ENCODE measurements around the gene OR7C1.

DNA sequence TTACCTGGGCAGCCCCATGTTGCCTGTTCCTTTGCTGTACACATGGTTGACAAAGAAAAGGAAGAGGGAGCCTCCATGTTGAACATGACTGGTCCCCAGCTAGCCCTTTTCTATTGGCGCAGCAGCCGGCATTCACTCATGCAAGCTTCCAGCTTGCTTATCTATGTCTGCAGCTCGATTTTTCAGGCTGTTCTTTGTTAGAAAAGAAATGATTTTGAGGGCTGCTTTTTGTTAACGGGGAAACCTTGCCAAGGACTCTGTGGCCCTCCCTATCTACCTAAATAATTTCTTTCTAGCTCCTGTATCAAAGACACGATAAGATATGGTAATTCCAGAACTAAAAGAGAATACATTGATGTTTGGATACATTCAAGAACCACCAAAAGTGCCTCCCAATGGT is 36.2 kb downstream of the OR7C1 start:
- TF ChIP-seq, protein P1, sequence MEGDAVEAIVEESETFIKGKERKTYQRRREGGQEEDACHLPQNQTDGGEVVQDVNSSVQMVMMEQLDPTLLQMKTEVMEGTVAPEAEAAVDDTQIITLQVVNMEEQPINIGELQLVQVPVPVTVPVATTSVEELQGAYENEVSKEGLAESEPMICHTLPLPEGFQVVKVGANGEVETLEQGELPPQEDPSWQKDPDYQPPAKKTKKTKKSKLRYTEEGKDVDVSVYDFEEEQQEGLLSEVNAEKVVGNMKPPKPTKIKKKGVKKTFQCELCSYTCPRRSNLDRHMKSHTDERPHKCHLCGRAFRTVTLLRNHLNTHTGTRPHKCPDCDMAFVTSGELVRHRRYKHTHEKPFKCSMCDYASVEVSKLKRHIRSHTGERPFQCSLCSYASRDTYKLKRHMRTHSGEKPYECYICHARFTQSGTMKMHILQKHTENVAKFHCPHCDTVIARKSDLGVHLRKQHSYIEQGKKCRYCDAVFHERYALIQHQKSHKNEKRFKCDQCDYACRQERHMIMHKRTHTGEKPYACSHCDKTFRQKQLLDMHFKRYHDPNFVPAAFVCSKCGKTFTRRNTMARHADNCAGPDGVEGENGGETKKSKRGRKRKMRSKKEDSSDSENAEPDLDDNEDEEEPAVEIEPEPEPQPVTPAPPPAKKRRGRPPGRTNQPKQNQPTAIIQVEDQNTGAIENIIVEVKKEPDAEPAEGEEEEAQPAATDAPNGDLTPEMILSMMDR (IDR thresholded peaks at IDR 0.05): no peak
- TF ChIP-seq RAD21 (IDR thresholded peaks at IDR 0.05; ENCODE audit: low read length) (no peak), CHD2 (IDR thresholded peaks at IDR 0.05; ENCODE audit: low read length, partially characterized antibody) (no peak), GATA2 (CRISPR knock-in tag; IDR thresholded peaks at IDR 0.05) (no peak)
- TF ChIP-seq, protein P2, sequence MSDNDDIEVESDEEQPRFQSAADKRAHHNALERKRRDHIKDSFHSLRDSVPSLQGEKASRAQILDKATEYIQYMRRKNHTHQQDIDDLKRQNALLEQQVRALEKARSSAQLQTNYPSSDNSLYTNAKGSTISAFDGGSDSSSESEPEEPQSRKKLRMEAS (IDR thresholded peaks at IDR 0.05; ENCODE audit: low read depth): no peak
- TF ChIP-seq, protein P3, sequence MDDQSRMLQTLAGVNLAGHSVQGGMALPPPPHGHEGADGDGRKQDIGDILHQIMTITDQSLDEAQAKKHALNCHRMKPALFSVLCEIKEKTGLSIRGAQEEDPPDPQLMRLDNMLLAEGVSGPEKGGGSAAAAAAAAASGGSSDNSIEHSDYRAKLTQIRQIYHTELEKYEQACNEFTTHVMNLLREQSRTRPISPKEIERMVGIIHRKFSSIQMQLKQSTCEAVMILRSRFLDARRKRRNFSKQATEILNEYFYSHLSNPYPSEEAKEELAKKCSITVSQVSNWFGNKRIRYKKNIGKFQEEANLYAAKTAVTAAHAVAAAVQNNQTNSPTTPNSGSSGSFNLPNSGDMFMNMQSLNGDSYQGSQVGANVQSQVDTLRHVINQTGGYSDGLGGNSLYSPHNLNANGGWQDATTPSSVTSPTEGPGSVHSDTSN (IDR thresholded peaks at IDR 0.05): no peak
